ENCODE measurements around the gene CATSPERB.

DNA sequence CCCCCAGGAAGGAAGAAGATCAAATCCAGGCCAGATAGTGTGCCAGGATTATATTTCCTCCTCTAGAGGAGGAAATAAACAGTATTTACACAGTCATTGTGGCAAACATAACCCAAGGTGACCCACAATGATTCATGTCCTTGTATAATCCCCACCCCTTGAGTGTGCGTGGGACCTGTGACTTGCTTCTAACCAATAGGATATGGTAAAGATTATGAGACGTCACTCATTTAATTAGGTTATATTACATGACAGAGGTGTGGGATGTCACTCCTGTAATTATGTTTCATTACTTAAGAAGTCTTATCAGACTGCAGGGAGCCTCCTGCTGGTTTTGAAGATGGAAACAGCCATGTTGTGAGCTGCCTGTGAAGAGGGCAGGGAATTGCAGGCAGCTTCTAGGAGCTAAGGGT is 12.2 kb upstream of the CATSPERB start:
- TF ChIP-seq, protein P1, sequence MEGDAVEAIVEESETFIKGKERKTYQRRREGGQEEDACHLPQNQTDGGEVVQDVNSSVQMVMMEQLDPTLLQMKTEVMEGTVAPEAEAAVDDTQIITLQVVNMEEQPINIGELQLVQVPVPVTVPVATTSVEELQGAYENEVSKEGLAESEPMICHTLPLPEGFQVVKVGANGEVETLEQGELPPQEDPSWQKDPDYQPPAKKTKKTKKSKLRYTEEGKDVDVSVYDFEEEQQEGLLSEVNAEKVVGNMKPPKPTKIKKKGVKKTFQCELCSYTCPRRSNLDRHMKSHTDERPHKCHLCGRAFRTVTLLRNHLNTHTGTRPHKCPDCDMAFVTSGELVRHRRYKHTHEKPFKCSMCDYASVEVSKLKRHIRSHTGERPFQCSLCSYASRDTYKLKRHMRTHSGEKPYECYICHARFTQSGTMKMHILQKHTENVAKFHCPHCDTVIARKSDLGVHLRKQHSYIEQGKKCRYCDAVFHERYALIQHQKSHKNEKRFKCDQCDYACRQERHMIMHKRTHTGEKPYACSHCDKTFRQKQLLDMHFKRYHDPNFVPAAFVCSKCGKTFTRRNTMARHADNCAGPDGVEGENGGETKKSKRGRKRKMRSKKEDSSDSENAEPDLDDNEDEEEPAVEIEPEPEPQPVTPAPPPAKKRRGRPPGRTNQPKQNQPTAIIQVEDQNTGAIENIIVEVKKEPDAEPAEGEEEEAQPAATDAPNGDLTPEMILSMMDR (IDR thresholded peaks at IDR 0.05): no peak
- no peak for TF ChIP-seq POLR2A (IDR thresholded peaks at IDR 0.05)

All from thyroid gland (tissue), 4 donors.